ENCODE results near the gene TMBIM1.
A peak's percentile ranks its signal among the peaks of the same experiment; 100 is the strongest.

The TMBIM1 gene, protein sequence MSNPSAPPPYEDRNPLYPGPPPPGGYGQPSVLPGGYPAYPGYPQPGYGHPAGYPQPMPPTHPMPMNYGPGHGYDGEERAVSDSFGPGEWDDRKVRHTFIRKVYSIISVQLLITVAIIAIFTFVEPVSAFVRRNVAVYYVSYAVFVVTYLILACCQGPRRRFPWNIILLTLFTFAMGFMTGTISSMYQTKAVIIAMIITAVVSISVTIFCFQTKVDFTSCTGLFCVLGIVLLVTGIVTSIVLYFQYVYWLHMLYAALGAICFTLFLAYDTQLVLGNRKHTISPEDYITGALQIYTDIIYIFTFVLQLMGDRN

GRCh38 chr2:218292048-218293014 is at the start of gene TMBIM1:
Gene TMBIM1, minus strand, starts transcription at chr2:218292503. Its CDS starts 10,362 bp downstream, at chr2:218282141.
- DNase-seq: peak; percentile 87

- no peak for DNase-seq
Observed at GRCh38 chr2:218341381-218341780, 49.1 kb upstream of the TMBIM1 start.

GRCh38 chr2:218340656-218341055 is 48.4 kb upstream of the TMBIM1 start:
- no peak for DNase-seq

- DNase-seq: no peak
Observed at GRCh38 chr2:218334531-218334930, 42.2 kb upstream of the TMBIM1 start.

DNA sequence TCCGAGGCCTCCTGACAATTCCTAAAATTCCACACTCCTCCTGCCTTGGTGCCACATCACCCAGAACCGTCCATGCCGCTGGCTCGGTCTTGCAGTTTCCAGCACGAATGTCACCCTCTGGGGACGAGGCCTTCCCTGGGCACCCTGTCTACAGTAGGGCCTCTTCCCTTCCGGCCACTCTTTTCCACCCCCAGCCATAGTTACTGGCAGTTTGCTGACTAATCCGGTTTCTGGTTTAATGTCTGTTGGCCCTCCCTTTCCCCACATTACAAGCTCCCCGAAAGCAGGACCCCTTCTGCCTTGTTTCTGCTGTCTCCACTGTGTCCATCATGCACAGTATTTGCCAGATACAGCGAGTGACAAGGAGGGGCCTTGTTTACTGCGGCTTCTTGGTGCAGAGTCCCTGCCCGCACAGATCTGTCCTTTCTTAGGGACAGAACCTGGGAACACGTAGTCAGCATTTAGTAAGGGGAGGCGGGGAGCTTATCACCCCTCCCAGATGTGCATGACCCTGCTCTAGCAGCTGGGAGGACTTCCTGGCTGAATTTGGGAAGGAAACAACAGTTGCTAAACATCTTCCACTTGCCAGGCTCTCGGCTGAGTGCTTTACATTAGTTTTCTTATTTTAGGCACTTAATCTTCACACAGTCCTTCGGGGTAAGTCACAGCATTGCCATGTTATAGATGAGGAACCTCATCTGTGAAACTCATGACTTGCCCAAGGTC is 40.8 kb upstream of the TMBIM1 start:
- no peak for DNase-seq

DNA sequence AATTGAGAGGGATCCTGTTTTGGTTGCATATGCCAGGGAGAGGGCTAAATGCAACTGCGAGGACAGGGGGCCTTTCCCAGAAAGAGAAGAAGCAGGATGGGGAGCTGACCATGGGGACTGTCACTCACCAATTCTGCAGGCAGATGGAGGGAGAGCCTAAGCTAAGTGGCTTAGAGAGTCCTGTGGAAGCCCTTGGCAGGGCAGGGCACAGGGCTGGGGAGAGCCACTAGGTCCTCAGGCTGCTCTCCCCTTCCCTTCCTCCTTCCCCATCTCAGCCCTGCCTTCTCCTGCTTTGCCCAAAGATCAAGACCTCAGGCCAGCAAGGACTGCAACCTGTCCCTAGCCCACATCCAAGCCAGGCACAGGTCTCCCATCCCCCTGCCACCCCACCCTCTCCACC is 40.0 kb upstream of the TMBIM1 start:
- DNase-seq: no peak

GRCh38 chr2:218331745-218332144 is 39.4 kb upstream of the TMBIM1 start:
- no peak for DNase-seq

DNA sequence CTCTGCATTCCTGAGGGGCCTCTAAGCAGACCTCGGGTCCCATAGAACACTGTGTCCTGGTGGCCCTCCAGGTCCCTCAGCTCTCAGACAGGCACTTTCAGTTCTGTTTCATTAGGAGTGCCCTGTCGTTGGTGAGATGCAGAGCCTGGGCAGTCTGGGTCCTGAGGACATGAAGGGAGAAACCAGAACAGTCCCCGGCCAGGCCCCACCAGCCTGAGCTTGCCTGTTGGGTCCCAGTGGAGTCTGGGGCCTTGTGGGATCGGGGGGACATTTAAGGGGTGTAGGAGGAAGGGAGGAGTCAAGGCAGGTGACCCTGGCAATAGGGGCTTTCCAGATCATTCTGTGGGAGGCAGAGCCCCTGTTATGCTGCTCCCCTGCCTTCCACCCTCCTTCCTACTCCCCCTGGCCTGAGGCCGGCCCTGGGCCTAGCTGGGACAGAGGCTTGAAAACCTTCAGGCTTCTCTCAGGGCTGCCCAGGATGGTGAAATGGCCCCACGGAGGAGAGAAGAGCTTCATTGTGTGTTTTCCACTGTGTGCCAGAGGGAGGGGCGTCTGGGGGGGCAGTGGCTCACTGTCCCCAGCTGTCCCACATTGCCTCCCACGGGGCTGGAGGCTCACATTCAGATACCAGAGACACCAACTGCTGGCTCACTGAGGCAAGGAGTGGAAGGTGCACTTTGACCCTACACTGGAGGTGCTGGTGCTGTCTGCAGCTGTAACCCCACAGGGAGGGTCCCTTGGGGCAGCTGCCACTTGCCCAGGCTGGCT is 37.7 kb upstream of the TMBIM1 start:
- no peak for DNase-seq

GRCh38 chr2:218329027-218329825 is 36.9 kb upstream of the TMBIM1 start:
- DNase-seq: peak; percentile 17

- DNase-seq: no peak
Observed at GRCh38 chr2:218328294-218328693, 36.0 kb upstream of the TMBIM1 start.

GRCh38 chr2:218327451-218328210 is 35.3 kb upstream of the TMBIM1 start:
- no peak for DNase-seq

- no peak for DNase-seq
Observed at GRCh38 chr2:218326315-218326714, 34.0 kb upstream of the TMBIM1 start.

GRCh38 chr2:218325566-218326160 is 33.4 kb upstream of the TMBIM1 start:
- DNase-seq: no peak

- DNase-seq: no peak
Observed at GRCh38 chr2:218323526-218324472, 31.5 kb upstream of the TMBIM1 start.

GRCh38 chr2:218322768-218323525 is 30.6 kb upstream of the TMBIM1 start:
- peak; percentile 61 for DNase-seq

DNA sequence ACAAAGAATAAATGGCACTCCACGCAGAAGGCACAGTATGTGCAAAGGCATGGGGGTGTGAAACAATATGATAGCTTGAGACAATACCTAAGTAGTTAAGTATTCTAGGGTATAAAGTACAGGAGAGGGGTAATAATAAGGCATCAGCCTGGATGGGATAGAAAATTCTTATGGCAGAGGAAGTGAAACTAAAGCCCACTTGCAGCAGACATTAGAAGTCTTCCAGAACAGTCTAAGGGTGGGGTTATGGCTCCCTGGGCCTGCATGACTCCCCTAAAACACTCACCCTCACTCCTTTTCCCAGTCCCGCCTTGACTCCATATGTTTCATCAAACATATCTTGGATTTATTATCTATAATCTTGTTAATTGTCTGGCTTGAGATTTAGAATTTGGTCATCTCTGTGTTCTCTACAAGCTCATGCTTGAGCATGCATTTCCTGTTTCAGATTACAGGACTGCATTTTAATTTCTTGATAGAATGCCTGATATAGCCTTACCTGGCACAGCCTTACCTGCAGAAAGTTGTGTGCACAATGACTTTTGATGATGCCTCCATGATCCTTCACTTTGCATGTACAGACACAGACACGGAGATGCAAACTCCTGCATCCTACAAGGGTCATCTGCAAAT is 28.5 kb upstream of the TMBIM1 start:
- DNase-seq: no peak

GRCh38 chr2:218319813-218320365 is 27.6 kb upstream of the TMBIM1 start:
- no peak for DNase-seq

DNA sequence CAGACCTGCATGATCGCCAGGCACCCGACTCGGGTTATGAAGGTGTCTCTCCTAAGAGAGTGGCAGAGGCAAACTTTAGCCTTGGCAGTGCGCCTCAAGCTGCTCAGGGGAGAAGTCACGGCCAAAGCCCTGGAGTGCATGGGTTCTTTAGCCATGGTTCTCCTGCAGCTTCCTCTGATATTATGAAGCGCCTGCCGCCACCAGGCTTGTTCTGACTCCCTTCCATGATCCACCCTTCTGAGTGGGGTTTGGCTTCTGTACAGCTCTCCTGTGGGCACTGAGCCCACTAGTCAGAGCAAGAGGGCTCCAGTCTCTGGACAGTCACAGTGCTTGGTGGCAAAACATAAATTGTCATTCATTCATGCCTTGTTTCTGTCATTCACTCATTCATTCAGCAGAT is 25.9 kb upstream of the TMBIM1 start:
- DNase-seq: no peak

Data from CD4-positive, alpha-beta T cell treated with Interleukin-10 for 1 hour (primary cell).